ENCODE results near the gene CDCP1. TPM values are rescaled to one million over a fixed set of nuclear protein-coding genes. Genes with fewer than 3 reads are reported as not detected.

The CDCP1 gene
- total RNA-seq, 4 donors from 2014 or later = 2.5 to 4.9 (median 4.2) TPM

DNA sequence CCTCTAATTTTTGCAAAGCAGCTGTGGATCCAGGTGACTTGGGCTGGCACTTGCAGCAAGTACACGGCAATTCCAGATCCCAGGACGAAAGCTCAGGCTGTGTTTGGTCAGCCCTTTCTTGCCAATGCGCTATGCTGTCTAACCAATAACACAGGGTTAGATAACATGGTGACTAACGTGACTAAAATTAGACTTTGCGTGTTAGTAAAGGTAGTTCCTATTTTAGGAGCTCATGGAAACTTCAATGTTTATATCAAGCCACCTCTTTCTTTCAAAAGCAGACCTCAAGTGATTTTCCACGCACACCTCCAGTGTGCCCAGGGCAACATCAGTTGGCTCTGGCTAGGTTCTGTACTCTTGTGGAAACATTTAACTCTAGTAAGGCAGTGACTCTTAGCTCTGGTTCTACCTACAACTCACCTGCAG is 32.5 kb downstream of the CDCP1 start:
- TF ChIP-seq EP300 (IDR thresholded peaks at IDR 0.05) (no peak), POLR2A (IDR thresholded peaks at IDR 0.05) (no peak), POLR2AphosphoS5 (IDR thresholded peaks at IDR 0.05) (peak; percentile 73)
- TF ChIP-seq, protein P1, sequence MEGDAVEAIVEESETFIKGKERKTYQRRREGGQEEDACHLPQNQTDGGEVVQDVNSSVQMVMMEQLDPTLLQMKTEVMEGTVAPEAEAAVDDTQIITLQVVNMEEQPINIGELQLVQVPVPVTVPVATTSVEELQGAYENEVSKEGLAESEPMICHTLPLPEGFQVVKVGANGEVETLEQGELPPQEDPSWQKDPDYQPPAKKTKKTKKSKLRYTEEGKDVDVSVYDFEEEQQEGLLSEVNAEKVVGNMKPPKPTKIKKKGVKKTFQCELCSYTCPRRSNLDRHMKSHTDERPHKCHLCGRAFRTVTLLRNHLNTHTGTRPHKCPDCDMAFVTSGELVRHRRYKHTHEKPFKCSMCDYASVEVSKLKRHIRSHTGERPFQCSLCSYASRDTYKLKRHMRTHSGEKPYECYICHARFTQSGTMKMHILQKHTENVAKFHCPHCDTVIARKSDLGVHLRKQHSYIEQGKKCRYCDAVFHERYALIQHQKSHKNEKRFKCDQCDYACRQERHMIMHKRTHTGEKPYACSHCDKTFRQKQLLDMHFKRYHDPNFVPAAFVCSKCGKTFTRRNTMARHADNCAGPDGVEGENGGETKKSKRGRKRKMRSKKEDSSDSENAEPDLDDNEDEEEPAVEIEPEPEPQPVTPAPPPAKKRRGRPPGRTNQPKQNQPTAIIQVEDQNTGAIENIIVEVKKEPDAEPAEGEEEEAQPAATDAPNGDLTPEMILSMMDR (IDR thresholded peaks at IDR 0.05) = no peak
- peak; percentile 69 for ATAC-seq
- no peak overlapping the region for H3K4me3 ChIP-seq
- H3K36me3 ChIP-seq = no peaks in the 10 kb centered on the region
- H3K9me3 ChIP-seq = no peaks in the 10 kb centered on the region
- H3K4me1 ChIP-seq = peaks cover 0 to 26% (median 0%) of the 10 kb centered on the region in 3 donors
- H3K27me3 ChIP-seq = no peaks in the 10 kb centered on the region
- H3K27ac ChIP-seq = peak overlapping the region; percentile 62 to 77 (median 72)
- WGBS, 2 donors (ENCODE audit: low coverage in 1 of 2) = 33 to 36% methylated on average over 5 to 6 of the region's 6 CpGs

DNA sequence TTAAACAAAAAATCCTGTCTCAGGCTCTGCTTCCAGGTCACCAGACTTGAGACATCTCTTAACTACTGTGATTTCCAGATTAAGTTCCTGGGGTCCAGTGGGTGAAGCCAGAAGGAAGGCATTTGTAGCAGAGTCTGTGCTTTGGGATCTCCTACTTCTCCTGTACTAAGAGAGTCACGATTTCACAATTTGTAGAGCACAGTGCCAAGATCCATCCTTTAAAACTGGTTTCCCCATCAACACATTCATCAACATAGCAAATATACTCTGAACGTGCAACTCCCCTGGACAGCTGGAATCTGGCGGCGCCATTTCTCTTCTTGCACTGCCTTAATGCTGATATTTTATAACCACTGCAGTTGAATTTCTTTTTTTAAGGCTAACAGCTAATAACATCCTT is 33.2 kb downstream of the CDCP1 start:
- H3K4me1 ChIP-seq = peaks cover 0 to 25% (median 0%) of the 10 kb centered on the region in 3 donors
- H3K9me3 ChIP-seq = no peaks in the 10 kb centered on the region
- H3K27me3 ChIP-seq = no peaks in the 10 kb centered on the region
- peak; percentile 61 for ATAC-seq
- peak overlapping the region; percentile 62 to 77 (median 72) for H3K27ac ChIP-seq
- H3K36me3 ChIP-seq = no peaks in the 10 kb centered on the region
- WGBS, 2 donors (ENCODE audit: low coverage in 1 of 2) = 46 to 49% methylated on average over 4 of the region's 4 CpGs
- TF ChIP-seq POLR2A (IDR thresholded peaks at IDR 0.05) (no peak), POLR2AphosphoS5 (IDR thresholded peaks at IDR 0.05) (peak; percentile 60)
- no peak overlapping the region for H3K4me3 ChIP-seq

DNA sequence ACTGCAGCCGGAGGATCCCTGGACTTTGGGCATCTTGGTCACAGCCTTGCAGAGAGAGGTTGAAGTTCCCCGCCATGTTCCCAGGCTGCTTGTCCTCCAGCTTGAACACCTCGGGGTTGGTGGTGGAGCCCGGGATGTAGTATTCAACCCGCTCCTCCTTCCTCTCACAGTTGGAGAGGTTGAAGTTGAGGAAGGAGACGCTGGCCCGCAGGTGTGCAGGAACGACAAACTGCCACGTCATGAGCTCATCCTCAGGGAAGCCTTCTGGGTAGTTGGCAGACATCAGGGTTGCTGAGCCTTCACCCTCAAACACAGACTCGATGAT is 35.7 kb downstream of the CDCP1 start:
- no peak overlapping the region for H3K4me3 ChIP-seq
- no peak for TF ChIP-seq POLR2AphosphoS5 (IDR thresholded peaks at IDR 0.05)
- TF ChIP-seq EP300 (IDR thresholded peaks at IDR 0.05) = no peak
- no peak for ATAC-seq
- no peaks in the 10 kb centered on the region for H3K27me3 ChIP-seq
- no peak overlapping the region for H3K27ac ChIP-seq
- no peaks in the 10 kb centered on the region for H3K9me3 ChIP-seq
- H3K36me3 ChIP-seq = no peaks in the 10 kb centered on the region
- H3K4me1 ChIP-seq = peaks cover 0 to 25% (median 0%) of the 10 kb centered on the region in 3 donors
- WGBS, 2 donors (ENCODE audit: low coverage in 1 of 2) = 93% methylated on average over 3 of the region's 10 CpGs

DNA sequence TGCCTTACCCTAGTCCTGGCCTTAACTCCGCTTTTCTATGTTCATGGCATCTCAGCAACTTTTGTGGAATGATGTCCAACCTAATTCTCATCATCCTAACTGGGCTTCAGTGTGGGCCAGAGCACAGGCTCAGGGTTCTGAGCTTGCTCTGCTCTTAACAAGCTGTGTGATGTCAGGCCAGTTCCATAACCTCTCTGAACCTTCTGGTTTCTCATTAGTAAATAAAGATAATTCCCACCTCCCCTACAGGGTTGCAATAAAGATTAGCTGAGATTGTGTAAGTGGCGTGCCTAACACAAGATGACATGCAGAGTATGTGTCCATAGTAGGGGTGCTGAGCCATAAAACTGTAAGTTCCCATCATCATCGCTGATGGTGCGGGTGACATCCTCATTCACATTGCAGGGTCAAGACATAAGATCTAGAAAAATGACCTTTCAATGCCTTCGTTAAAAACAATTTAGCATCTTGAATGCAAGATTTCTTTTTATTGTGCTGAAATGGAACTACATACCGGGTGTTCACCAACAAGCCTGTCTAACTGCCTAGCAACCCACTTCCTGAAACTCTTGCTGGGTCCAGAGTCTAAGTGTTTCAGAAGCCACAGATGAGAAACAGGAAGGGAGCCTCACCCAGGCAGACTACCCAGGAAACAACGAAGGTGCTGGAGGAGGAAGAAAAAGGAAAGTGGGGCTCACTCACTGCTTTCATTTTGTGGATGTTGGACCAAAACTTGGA is 36.2 kb downstream of the CDCP1 start:
- Histone ChIP-seq H3K27me3 (no peaks in the 10 kb centered on the region), H3K9me3 (no peaks in the 10 kb centered on the region), H3K36me3 (no peaks in the 10 kb centered on the region), H3K27ac (no peak overlapping the region), H3K4me1 (peaks cover 0 to 25% (median 0%) of the 10 kb centered on the region in 3 donors), H3K4me3 (no peak overlapping the region)
- no peak for TF ChIP-seq POLR2A (IDR thresholded peaks at IDR 0.05)
- no peak for ATAC-seq
- 43 to 86% methylated on average over 1 to 6 of the region's 7 CpGs for WGBS, 2 donors (ENCODE audit: low coverage in 1 of 2)

DNA sequence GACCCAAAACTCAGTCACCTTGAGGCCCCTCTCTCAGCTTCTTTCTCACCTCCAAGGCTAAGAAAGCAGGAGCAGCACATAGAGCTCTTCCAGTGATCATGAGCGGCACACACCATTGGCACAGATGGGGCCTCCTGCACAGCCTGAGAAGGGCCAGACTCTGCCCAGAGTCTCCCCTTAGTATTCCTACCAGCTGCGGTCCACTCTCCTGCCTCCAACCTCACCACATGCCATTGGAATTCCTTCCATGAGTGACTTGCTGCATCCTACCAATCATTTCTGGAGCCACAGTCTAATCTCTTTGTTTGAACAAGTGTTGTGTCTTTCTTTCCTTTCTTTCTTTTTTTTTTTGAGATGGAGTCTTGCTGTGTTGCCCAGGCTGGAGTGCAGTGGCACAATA is 39.3 kb downstream of the CDCP1 start:
- peaks cover 0 to 4% (median 0%) of the 10 kb centered on the region in 3 donors for H3K4me1 ChIP-seq
- H3K27me3 ChIP-seq = no peaks in the 10 kb centered on the region
- no peaks in the 10 kb centered on the region for H3K9me3 ChIP-seq
- WGBS, 2 donors (ENCODE audit: low coverage in 1 of 2) = 100% methylated on average over 1 to 2 of the region's 2 CpGs
- ATAC-seq = no peak
- no peak overlapping the region for H3K4me3 ChIP-seq
- no peak for TF ChIP-seq EP300 (IDR thresholded peaks at IDR 0.05)
- TF ChIP-seq, protein P1 (IDR thresholded peaks at IDR 0.05) = no peak
- no peak overlapping the region for H3K27ac ChIP-seq
- H3K36me3 ChIP-seq = no peaks in the 10 kb centered on the region

DNA sequence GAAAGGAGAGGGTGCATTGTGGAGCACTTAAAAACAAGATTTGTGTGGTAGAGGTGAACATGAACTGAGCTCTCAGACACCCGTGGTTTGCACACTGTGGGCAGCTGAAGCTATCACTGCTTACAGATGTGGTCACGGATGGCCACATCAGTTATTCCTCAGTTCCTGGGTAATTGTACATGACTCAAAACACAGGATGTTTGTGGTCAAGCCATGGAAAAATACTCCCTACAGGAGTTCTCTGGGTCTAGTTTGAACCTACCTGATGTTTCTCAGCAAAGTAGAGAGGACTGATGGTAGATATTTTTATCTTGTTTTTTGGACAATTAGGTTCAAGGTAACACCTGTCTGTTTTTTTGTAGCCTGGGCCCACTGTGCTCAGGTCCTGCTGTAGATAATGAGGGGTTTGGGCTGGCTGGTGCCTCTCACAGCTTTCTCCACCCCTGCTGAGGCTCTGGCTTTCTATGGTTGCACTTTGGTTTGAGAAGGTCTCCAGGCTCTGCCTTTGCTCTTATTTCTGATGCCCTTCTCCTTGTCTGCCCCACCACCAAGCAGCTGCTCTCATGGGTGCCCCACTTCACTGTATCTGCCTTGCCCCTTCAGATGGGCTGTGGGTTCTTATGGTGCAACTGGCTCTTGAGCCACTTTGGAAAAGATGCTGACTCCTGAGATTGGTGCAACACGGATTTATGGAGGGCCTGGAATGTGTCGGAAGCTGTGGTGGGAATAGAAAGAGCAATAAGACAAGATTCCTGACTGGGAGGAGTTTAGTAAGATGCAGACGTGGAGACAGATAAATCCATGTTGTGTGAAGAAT is 40.1 kb downstream of the CDCP1 start:
- Histone ChIP-seq H3K4me1 (peaks cover 0 to 4% (median 0%) of the 10 kb centered on the region in 3 donors), H3K27ac (no peak overlapping the region), H3K36me3 (no peaks in the 10 kb centered on the region), H3K27me3 (no peaks in the 10 kb centered on the region), H3K4me3 (no peak overlapping the region), H3K9me3 (no peaks in the 10 kb centered on the region)
- no peak for TF ChIP-seq POLR2AphosphoS5 (IDR thresholded peaks at IDR 0.05)
- TF ChIP-seq EP300 (IDR thresholded peaks at IDR 0.05) = no peak
- TF ChIP-seq POLR2A (IDR thresholded peaks at IDR 0.05) = no peak
- TF ChIP-seq, protein P1 (IDR thresholded peaks at IDR 0.05) = no peak
- no peak for ATAC-seq
- 72 to 76% methylated on average over 3 to 4 of the region's 5 CpGs for WGBS, 2 donors (ENCODE audit: low coverage in 1 of 2)

Measured in gastroesophageal sphincter (tissue), 4 donors.